ENCODE data around the gene ARFGAP1. TPM values are rescaled to one million over a fixed set of nuclear protein-coding genes. Genes with fewer than 3 reads are reported as not detected.

The ARFGAP1 gene
- total and polyA plus RNA-seq, 4 donors, result 47.0 to 108 (median 87.6) TPM

- Histone ChIP-seq H3K9me3 (ENCODE audit: control insufficient read depth in 4 of 4, insufficient read depth in 3 of 4, low read length in 3 of 4) (no peaks in the 10 kb centered on the region), H3K9ac (ENCODE audit: insufficient read depth in 1 of 2, low read length in 2 of 2) (no peak overlapping the region), H3K27me3 (ENCODE audit: control insufficient read depth in 3 of 3, insufficient read depth in 3 of 3, low read length in 2 of 3) (peaks cover 0 to 5% (median 2%) of the 10 kb centered on the region in 3 donors), H3K27ac (ENCODE audit: low read depth in 1 of 2, low read length in 1 of 2) (no peak overlapping the region), H3K4me3 (no peak overlapping the region), H3K4me1 (ENCODE audit: control insufficient read depth in 5 of 5, insufficient read depth in 5 of 5, low read length in 5 of 5) (peaks cover 0 to 4% (median 0%) of the 10 kb centered on the region in 5 donors), H3K36me3 (ENCODE audit: control insufficient read depth in 4 of 4, insufficient read depth in 4 of 4, low read length in 4 of 4) (no peaks in the 10 kb centered on the region)
- DNase-seq, result peak in 1 of 3 donors; percentile 79
- ATAC-seq (ENCODE audit: insufficient read depth, low FRiP score), result no peak
- TF ChIP-seq, protein P1, sequence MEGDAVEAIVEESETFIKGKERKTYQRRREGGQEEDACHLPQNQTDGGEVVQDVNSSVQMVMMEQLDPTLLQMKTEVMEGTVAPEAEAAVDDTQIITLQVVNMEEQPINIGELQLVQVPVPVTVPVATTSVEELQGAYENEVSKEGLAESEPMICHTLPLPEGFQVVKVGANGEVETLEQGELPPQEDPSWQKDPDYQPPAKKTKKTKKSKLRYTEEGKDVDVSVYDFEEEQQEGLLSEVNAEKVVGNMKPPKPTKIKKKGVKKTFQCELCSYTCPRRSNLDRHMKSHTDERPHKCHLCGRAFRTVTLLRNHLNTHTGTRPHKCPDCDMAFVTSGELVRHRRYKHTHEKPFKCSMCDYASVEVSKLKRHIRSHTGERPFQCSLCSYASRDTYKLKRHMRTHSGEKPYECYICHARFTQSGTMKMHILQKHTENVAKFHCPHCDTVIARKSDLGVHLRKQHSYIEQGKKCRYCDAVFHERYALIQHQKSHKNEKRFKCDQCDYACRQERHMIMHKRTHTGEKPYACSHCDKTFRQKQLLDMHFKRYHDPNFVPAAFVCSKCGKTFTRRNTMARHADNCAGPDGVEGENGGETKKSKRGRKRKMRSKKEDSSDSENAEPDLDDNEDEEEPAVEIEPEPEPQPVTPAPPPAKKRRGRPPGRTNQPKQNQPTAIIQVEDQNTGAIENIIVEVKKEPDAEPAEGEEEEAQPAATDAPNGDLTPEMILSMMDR (IDR thresholded peaks at IDR 0.05; ENCODE audit: control extremely low read depth, extremely low read depth), result no peak
- 35 to 39% methylated on average over 50 of the region's 50 CpGs for WGBS, 2 donors
These were observed 25.9 kb upstream of the ARFGAP1 start for GRCh38 chr20:63246490-63247288.

GRCh38 chr20:63247671-63248228 is 24.9 kb upstream of the ARFGAP1 start:
- DNase-seq (no peak), ATAC-seq (ENCODE audit: insufficient read depth, low FRiP score) (no peak)
- WGBS, 2 donors, result 67 to 73% methylated on average over 19 to 24 of the region's 24 CpGs
- Histone ChIP-seq H3K4me3 (no peak overlapping the region), H3K36me3 (ENCODE audit: control insufficient read depth in 4 of 4, insufficient read depth in 4 of 4, low read length in 4 of 4) (no peaks in the 10 kb centered on the region), H3K9me3 (ENCODE audit: control insufficient read depth in 4 of 4, insufficient read depth in 3 of 4, low read length in 3 of 4) (no peaks in the 10 kb centered on the region), H3K9ac (ENCODE audit: insufficient read depth in 1 of 2, low read length in 2 of 2) (no peak overlapping the region), H3K27ac (ENCODE audit: low read depth in 1 of 2, low read length in 1 of 2) (no peak overlapping the region), H3K4me1 (ENCODE audit: control insufficient read depth in 5 of 5, insufficient read depth in 5 of 5, low read length in 5 of 5) (peaks cover 0 to 4% (median 0%) of the 10 kb centered on the region in 5 donors), H3K27me3 (ENCODE audit: control insufficient read depth in 3 of 3, insufficient read depth in 3 of 3, low read length in 2 of 3) (peaks cover 0 to 13% (median 13%) of the 10 kb centered on the region in 3 donors)
- TF ChIP-seq, protein P1 (IDR thresholded peaks at IDR 0.05; ENCODE audit: control extremely low read depth, extremely low read depth), result no peak

- Histone ChIP-seq H3K9me3 (ENCODE audit: control insufficient read depth in 4 of 4, insufficient read depth in 3 of 4, low read length in 3 of 4) (no peaks in the 10 kb centered on the region), H3K27me3 (ENCODE audit: control insufficient read depth in 3 of 3, insufficient read depth in 3 of 3, low read length in 2 of 3) (peaks cover 0 to 17% (median 16%) of the 10 kb centered on the region in 3 donors), H3K4me1 (ENCODE audit: control insufficient read depth in 5 of 5, insufficient read depth in 5 of 5, low read length in 5 of 5) (peaks cover 0 to 10% (median 0%) of the 10 kb centered on the region in 5 donors), H3K4me3 (no peak overlapping the region), H3K27ac (ENCODE audit: low read depth in 1 of 2, low read length in 1 of 2) (no peak overlapping the region), H3K36me3 (ENCODE audit: control insufficient read depth in 4 of 4, insufficient read depth in 4 of 4, low read length in 4 of 4) (no peaks in the 10 kb centered on the region), H3K9ac (ENCODE audit: insufficient read depth in 1 of 2, low read length in 2 of 2) (no peak overlapping the region)
- no peak for DNase-seq
- TF ChIP-seq, protein P1 (IDR thresholded peaks at IDR 0.05; ENCODE audit: control extremely low read depth, extremely low read depth), result no peak
- WGBS, 2 donors, result 73 to 80% methylated on average over 25 of the region's 25 CpGs
- ATAC-seq (ENCODE audit: insufficient read depth, low FRiP score), result no peak
These were observed 23.6 kb upstream of the ARFGAP1 start for GRCh38 chr20:63248835-63249591.
